GM20000 (cell line): ENCODE results near the gene KHNYN.
A peak's percentile ranks its signal among the peaks of the same experiment; 100 is the strongest.

Experiments used
- DNase-seq: peaks from one replicate; pipeline ENCODE4 v3.0.0; 2012; ENCODE audit warnings: low spot score
- CTCF ChIP-seq: IDR thresholded peaks from 2 replicates; pipeline ENCODE4 v1.5.1; 2012; ENCODE audit warnings: mild to moderate bottlenecking, control low read depth; ENCODE audit errors: extremely low read depth, missing control alignments

KHNYN gene

GRCh38 chr14:24432259-24433131 lies 2.7 kb downstream of the KHNYN start:
- DNase-seq: no peak
- TF ChIP-seq CTCF: no peak

GRCh38 chr14:24434036-24434435 lies 4.3 kb downstream of the KHNYN start:
- TF ChIP-seq CTCF: no peak
- DNase-seq: no peak

- no peak for TF ChIP-seq CTCF
Observed at GRCh38 chr14:24434676-24435075, 4.9 kb downstream of the KHNYN start.

GRCh38 chr14:24435192-24435810 lies 5.5 kb downstream of the KHNYN start:
- DNase-seq: no peak
- no peak for TF ChIP-seq CTCF

More at GRCh38 chr14:24434676-24435075, 4.9 kb downstream of the KHNYN start:
- no peak for DNase-seq

- no peak for DNase-seq
- TF ChIP-seq CTCF: no peak
Observed at GRCh38 chr14:24435998-24436354, 6.2 kb downstream of the KHNYN start.

- peak; percentile 71 for DNase-seq
- peak; percentile 45 for TF ChIP-seq CTCF
Observed at GRCh38 chr14:24436355-24437019, 6.7 kb downstream of the KHNYN start.
